Small intestine (tissue), 7 donors: ENCODE results near the gene NEDD4L. TPM values are rescaled to one million over a fixed set of nuclear protein-coding genes. Genes with fewer than 3 reads are reported as not detected.
A peak's percentile ranks its signal among the peaks of the same experiment; 100 is the strongest.

Source experiments
- DNase-seq, 2 donors: peaks; one replicate each; pipeline versions ENCODE4 v3.0.0 to v3.0.0-alpha.2; 2013
- FAIRE-seq: peaks from 2 replicates; lab custom pipeline; 2012; peaks lifted over from hg19 to GRCh38; lab: Jason Lieb, UNC
- H3K27ac ChIP-seq, 3 donors: one replicate each; pipeline ENCODE4 v1.5.1; 2013; ENCODE audit warnings: low read length in 2 of 3, mild to moderate bottlenecking in 2 of 3, control low read depth in 1 of 3, inconsistent platforms in 1 of 3, low read depth in 1 of 3, moderate library complexity in 1 of 3
- H3K27me3 ChIP-seq, 3 donors: one replicate each; pipeline ENCODE4 v1.6.1; 2013; ENCODE audit warnings: low read length in 3 of 3, inconsistent platforms in 1 of 3; ENCODE audit not compliant: control insufficient read depth in 3 of 3, insufficient read depth in 3 of 3
- H3K36me3 ChIP-seq, 3 donors: one replicate each; pipeline ENCODE4 v1.6.1; 2013; ENCODE audit warnings: low read length in 3 of 3, inconsistent platforms in 1 of 3, low read depth in 1 of 3, mild to moderate bottlenecking in 1 of 3, moderate library complexity in 1 of 3; ENCODE audit not compliant: control insufficient read depth in 3 of 3, insufficient read depth in 2 of 3
- H3K4me1 ChIP-seq, 3 donors: one replicate each; pipeline ENCODE4 v1.6.1; 2013; ENCODE audit warnings: low read length in 2 of 3, inconsistent platforms in 1 of 3, low read depth in 1 of 3, mild to moderate bottlenecking in 1 of 3, moderate library complexity in 1 of 3; ENCODE audit not compliant: control insufficient read depth in 3 of 3, insufficient read depth in 2 of 3
- H3K4me3 ChIP-seq, 3 donors: one replicate each; pipeline ENCODE4 v1.5.1; 2013; ENCODE audit warnings: low read length in 3 of 3, control low read depth in 1 of 3, inconsistent platforms in 1 of 3, low read depth in 1 of 3, mild to moderate bottlenecking in 1 of 3, moderate library complexity in 1 of 3
- H3K9me3 ChIP-seq, 2 donors: one replicate each; pipeline ENCODE4 v1.6.1; 2013; ENCODE audit warnings: low read depth in 1 of 2, low read length in 1 of 2; ENCODE audit not compliant: control insufficient read depth in 2 of 2, insufficient read depth in 1 of 2
- WGBS, 3 donors: extraction: QIAGEN DNeasy Blood & Tissue Kit; methylation state at CpG; one replicate each; pipeline ENCODE4 v1.1.7; 2013; 5-methylcytosine and 5-hydroxymethylcytosine counted together
- polyA plus RNA-seq, 4 donors: library from polyadenylated mRNA; stranded (reverse) in 3 of 4; unstranded in 1 of 4; fragments of 200-250 nt in 3 of 4; fragments of 120-200 nt in 1 of 4; gene quantifications; one replicate each; pipeline versions ENCODE4 v1.2.1 to v1.2.3, GENCODE V29; 2013
- donor health status: healthy with polysubstance abuse.
- donor health status: control.
- donor health status: control.
- donor health status: Bipolar disorder and iron deficiency.
- donor health status: healthy.

Gene NEDD4L
- polyA plus RNA-seq, 4 donors = 36.5 to 113 (median 96.2) TPM

GRCh38 chr18:58396966-58397365 lies 352.9 kb downstream of the NEDD4L start:
- H3K27me3 ChIP-seq = no peaks in the 10 kb centered on the region
- no peak for DNase-seq
- H3K9me3 ChIP-seq = no peaks in the 10 kb centered on the region
- no peak overlapping the region for H3K27ac ChIP-seq
- peaks cover 0 to under 1% (median 0%) of the 10 kb centered on the region in 3 donors for H3K4me1 ChIP-seq
- peaks cover 4 to 50% (median 11%) of the 10 kb centered on the region in 3 donors for H3K36me3 ChIP-seq
- no peak for FAIRE-seq
- WGBS, 3 donors = 90 to 97% (median 90%) methylated on average over 3 of the region's 3 CpGs
- H3K4me3 ChIP-seq = no peak overlapping the region

- Histone ChIP-seq H3K9me3 (no peaks in the 10 kb centered on the region), H3K27ac (no peak overlapping the region), H3K4me3 (no peak overlapping the region), H3K4me1 (peaks cover 0 to 6% (median 0%) of the 10 kb centered on the region in 3 donors), H3K27me3 (no peaks in the 10 kb centered on the region), H3K36me3 (peaks cover 0 to 44% (median 11%) of the 10 kb centered on the region in 3 donors)
- FAIRE-seq = no peak
- WGBS, 3 donors = 84 to 92% (median 87%) methylated on average over 9 of the region's 9 CpGs
- DNase-seq = no peak
Measured at GRCh38 chr18:58397385-58398132, 353.5 kb downstream of the NEDD4L start.

- no peak for FAIRE-seq
- Histone ChIP-seq H3K9me3 (no peaks in the 10 kb centered on the region), H3K36me3 (peaks cover 0 to 40% (median 7%) of the 10 kb centered on the region in 3 donors), H3K4me1 (peaks cover 0 to 19% (median 0%) of the 10 kb centered on the region in 3 donors), H3K4me3 (no peak overlapping the region), H3K27me3 (no peaks in the 10 kb centered on the region), H3K27ac (no peak overlapping the region)
- WGBS, 3 donors = 61 to 80% (median 72%) methylated on average over 11 of the region's 11 CpGs
- no peak for DNase-seq
Measured at GRCh38 chr18:58398648-58399398, 354.8 kb downstream of the NEDD4L start.

GRCh38 chr18:58400331-58400870 lies 356.4 kb downstream of the NEDD4L start:
- no peak for DNase-seq
- Histone ChIP-seq H3K36me3 (peaks cover 0 to 27% (median 4%) of the 10 kb centered on the region in 3 donors), H3K9me3 (no peaks in the 10 kb centered on the region), H3K27me3 (no peaks in the 10 kb centered on the region), H3K27ac (no peak overlapping the region), H3K4me1 (peaks cover 0 to 26% (median 0%) of the 10 kb centered on the region in 3 donors), H3K4me3 (no peak overlapping the region)
- WGBS, 3 donors = 61 to 84% (median 72%) methylated on average over 14 of the region's 14 CpGs
- no peak for FAIRE-seq

- no peaks in the 10 kb centered on the region for H3K27me3 ChIP-seq
- DNase-seq (no peak), FAIRE-seq (no peak)
Measured at GRCh38 chr18:58401191-58401590, 357.2 kb downstream of the NEDD4L start.

GRCh38 chr18:58402247-58402646 lies 358.2 kb downstream of the NEDD4L start:
- Histone ChIP-seq H3K9me3 (no peaks in the 10 kb centered on the region), H3K4me3 (no peak overlapping the region), H3K4me1 (peaks cover 0 to 31% (median 0%) of the 10 kb centered on the region in 3 donors), H3K27ac (no peak overlapping the region), H3K36me3 (peaks cover 0 to 19% (median 0%) of the 10 kb centered on the region in 3 donors), H3K27me3 (no peaks in the 10 kb centered on the region)
- FAIRE-seq (no peak), DNase-seq (peak; percentile 48)
- WGBS, 3 donors = 33 to 52% (median 49%) methylated on average over 9 of the region's 9 CpGs

More at GRCh38 chr18:58401191-58401590, 357.2 kb downstream of the NEDD4L start:
- peaks cover 0 to 26% (median 0%) of the 10 kb centered on the region in 3 donors for H3K4me1 ChIP-seq
- 73 to 95% (median 85%) methylated on average over 2 of the region's 2 CpGs for WGBS, 3 donors
- H3K36me3 ChIP-seq = peaks cover 0 to 21% (median under 1%) of the 10 kb centered on the region in 3 donors
- no peak overlapping the region for H3K27ac ChIP-seq
- no peaks in the 10 kb centered on the region for H3K9me3 ChIP-seq
- no peak overlapping the region for H3K4me3 ChIP-seq

- Histone ChIP-seq H3K9me3 (no peaks in the 10 kb centered on the region), H3K4me1 (peaks cover 0 to 40% (median 3%) of the 10 kb centered on the region in 3 donors), H3K27ac (peak overlapping the region in 1 of 3 donors; percentile 45), H3K36me3 (peaks cover 0 to 14% (median 0%) of the 10 kb centered on the region in 3 donors), H3K4me3 (no peak overlapping the region), H3K27me3 (no peaks in the 10 kb centered on the region)
- FAIRE-seq (no peak), DNase-seq (peak in 1 of 2 donors; percentile 50)
- WGBS, 3 donors = 57 to 75% (median 70%) methylated on average over 13 of the region's 13 CpGs
Measured at GRCh38 chr18:58402951-58403702, 359.1 kb downstream of the NEDD4L start.
